LoVo (cell line): ENCODE data around the gene MED22.
A peak's percentile ranks its signal among the peaks of the same experiment; 100 is the strongest.

Experiments used
- DNase-seq: peaks from one replicate; pipeline ENCODE4 v3.0.0-alpha.2; 2016; ENCODE audit warnings: low spot score

The MED22 gene

DNA sequence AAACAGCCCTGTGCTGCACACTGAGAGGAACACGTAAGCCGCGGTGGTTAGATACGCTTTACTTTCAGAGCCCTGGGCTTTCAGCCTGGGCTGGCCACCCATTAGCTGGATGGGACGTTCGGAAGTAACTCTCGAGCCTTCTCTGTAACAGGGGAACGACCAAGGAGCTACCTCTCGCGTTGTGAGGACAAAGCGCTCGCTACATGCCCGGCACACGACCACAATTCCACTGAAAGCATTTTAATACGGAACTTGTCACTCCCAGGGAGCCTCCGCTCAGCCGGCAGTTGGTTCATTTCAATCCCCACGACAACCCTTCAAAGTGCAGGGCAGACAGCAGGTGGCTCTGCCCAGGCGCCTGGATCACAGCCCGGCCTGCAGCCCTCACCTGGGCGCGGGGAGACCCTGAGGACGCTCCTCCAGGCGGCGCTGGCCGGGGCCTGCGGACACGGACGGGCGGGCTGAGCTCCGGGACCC lies 8.0 kb upstream of the MED22 start:
- DNase-seq = no peak

GRCh38 chr9:133354766-133355165 lies 6.8 kb upstream of the MED22 start:
- no peak for DNase-seq

GRCh38 chr9:133353548-133353947 lies 5.6 kb upstream of the MED22 start:
- no peak for DNase-seq

GRCh38 chr9:133352635-133353340 lies 4.9 kb upstream of the MED22 start:
- no peak for DNase-seq

- DNase-seq = peak; percentile 44
These were observed 4.1 kb upstream of the MED22 start for GRCh38 chr9:133351908-133352634.

- DNase-seq = no peak
These were observed 3.6 kb upstream of the MED22 start for GRCh38 chr9:133351526-133351907.

GRCh38 chr9:133349965-133350616 lies 2.2 kb upstream of the MED22 start:
- no peak for DNase-seq

- DNase-seq = no peak
These were observed 1.0 kb upstream of the MED22 start for GRCh38 chr9:133348718-133349573.

- DNase-seq = peak; percentile 18
These were observed 381 bp downstream of the MED22 start for GRCh38 chr9:133347515-133347984.

DNA sequence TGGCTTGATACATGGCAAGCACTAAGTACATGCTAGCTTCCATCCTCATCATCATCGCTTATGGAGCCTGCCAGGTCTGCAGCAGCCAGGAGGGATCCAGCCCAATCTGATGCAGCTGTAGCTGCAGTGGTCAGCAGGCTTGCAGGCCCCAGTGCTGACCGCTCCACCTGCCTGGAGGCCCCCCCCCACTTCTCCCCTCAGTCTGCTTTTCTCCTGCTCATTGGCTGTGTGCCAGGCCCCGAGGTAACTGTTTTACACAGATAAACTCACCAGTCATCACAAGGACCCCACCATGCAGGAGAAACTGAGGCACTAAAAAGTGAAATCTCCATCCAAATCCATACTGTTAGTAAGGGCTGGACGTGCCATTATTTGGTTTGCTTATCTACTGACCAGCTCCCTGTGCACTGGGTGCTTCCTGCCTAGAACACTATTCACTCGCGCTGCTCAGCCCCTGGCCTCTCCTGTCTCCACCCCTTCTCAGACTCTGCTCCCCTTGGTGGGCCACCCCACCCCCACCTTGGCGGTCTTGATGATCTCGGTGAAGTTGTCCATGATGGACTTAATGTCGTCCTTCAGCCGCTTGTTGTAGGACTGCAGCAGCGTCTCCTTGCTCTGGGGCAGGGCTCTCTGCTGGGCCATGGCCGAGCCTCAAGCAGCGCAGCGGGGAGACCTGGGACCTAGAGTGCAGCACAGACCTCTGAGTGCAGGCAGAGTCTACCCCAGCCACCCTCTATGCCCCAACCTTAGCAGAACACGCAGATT lies 1.7 kb downstream of the MED22 start:
- DNase-seq = no peak

- no peak for DNase-seq
These were observed 2.3 kb downstream of the MED22 start for GRCh38 chr9:133345596-133345995.

GRCh38 chr9:133344979-133345378 lies 3.0 kb downstream of the MED22 start:
- DNase-seq = no peak

DNA sequence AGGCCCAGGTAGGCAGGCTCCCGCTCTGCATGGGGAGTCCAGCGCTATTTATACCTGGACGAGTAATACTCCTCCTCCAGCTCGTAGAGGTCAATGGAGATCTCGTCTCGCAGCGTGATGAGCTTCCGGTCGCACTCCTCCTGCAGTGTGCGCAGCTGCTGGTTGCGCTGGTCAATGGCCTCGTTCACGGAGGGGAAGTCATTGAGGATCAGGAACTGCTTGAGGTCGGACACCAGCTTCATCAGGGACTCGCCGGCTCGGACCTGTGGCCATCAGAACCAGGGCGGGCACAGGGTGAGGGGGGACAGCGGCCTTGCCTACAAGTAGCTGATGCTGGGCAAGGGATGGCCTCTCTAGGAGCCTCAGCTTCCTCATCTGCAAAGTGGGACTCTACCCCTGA lies 3.9 kb downstream of the MED22 start:
- no peak for DNase-seq

DNA sequence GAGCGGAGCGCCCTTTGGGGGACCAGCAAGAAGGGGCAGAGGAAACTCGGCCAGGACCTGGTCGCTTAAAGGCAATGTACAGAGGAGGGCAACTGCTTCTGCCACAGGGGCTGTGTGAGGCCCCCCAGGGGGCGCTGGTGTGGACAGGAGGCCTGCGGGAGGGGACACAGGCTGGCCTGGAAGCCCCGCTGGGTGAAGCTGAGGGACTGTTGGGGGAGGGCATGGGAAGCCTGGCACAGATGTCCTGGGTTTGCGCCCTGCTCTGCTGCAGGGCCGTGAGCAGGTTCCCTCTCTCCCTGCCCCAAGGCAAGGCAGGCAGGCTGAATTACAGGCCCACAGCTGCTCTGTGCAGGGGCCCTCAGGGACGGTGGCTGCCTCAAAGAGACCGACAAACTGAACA lies 5.4 kb downstream of the MED22 start:
- no peak for DNase-seq

- no peak for DNase-seq
These were observed 5.9 kb downstream of the MED22 start for GRCh38 chr9:133342069-133342406.

- DNase-seq = no peak
These were observed 6.4 kb downstream of the MED22 start for GRCh38 chr9:133341369-133342068.

- DNase-seq = no peak
These were observed 7.0 kb downstream of the MED22 start for GRCh38 chr9:133340916-133341315.

DNA sequence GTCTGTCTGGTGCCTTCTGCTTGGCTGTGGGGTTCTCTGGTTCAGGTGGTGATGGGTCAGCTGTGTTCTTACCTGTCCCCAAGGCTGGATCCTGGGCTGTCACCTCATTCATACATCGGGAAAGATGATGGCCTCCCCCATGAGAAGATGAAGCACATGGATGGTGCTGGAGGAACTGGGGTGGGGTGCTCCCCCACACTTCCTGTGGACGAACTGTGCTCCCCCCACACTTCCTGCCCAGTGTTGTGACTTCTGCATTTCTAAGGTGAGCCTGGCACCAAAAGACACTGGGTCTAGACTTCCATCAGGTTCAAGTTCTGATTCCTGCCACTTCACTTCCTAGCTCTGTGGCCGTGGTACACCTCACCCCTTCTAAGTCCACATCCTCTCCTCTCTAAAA lies 7.7 kb downstream of the MED22 start:
- no peak for DNase-seq

DNA sequence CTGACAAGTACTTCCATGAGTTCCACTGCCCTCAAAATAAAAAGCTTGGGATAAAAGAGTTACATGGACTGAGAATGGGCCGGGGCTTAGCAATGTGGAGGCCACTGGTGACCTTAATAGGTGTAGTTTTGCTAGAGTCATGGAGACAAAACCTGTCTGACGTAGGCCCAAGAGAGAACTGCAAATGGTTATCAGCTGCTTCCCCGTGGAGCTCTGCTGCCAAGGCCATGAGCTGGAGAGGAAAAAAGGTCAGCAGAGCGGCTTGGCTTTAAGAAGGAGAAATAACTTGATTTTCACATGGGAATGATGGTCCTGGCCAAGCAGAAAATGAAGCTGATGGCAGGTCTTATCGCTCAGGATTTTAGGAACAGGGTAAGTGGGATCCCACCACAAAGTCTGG lies 8.3 kb downstream of the MED22 start:
- DNase-seq = no peak

GRCh38 chr9:133335924-133336811 lies 11.8 kb downstream of the MED22 start, which contains the start of gene SURF6:
TSS of gene SURF6 (minus strand) at chr9:133336188. CDS start at chr9:133336132, 56 bp downstream.
- DNase-seq = peak; percentile 94
